Ureter (tissue), 1 donor: ENCODE measurements around the gene CNTNAP2. TPM values are rescaled to one million over a fixed set of nuclear protein-coding genes. Genes with fewer than 3 reads are reported as not detected.

ENCODE experiments used
- DNase-seq: peaks from one replicate; pipeline ENCODE4 v3.0.0-alpha.2; 2020; ENCODE audit warnings: low spot score
- total RNA-seq: library from RNA; stranded (reverse); gene quantifications from one replicate; pipeline ENCODE4 v1.2.4, GENCODE V29; 2023
- donor health status: DM: yes; HTN: yes; CAD: no.

Gene CNTNAP2
- total RNA-seq, 1 donor from 2014 or later, result 0.21 TPM

GRCh38 chr7:147923841-147924240 is 1807.2 kb downstream of the CNTNAP2 start:
- DNase-seq, result no peak

- no peak for DNase-seq
Observed at GRCh38 chr7:147937428-147937827, 1820.8 kb downstream of the CNTNAP2 start.

GRCh38 chr7:147941381-147941780 is 1824.8 kb downstream of the CNTNAP2 start:
- DNase-seq, result no peak

GRCh38 chr7:147944321-147944720 is 1827.7 kb downstream of the CNTNAP2 start:
- DNase-seq, result no peak

- no peak for DNase-seq
Observed at GRCh38 chr7:147952918-147953317, 1836.3 kb downstream of the CNTNAP2 start.

GRCh38 chr7:147968046-147968610 is 1851.5 kb downstream of the CNTNAP2 start:
- no peak for DNase-seq

- DNase-seq, result no peak
Observed at GRCh38 chr7:147971606-147972110, 1855.1 kb downstream of the CNTNAP2 start.

GRCh38 chr7:147978201-147978600 is 1861.6 kb downstream of the CNTNAP2 start:
- no peak for DNase-seq

- DNase-seq, result no peak
Observed at GRCh38 chr7:147978651-147979050, 1862.0 kb downstream of the CNTNAP2 start.

- DNase-seq, result no peak
Observed at GRCh38 chr7:147980826-147981813, 1864.5 kb downstream of the CNTNAP2 start.

GRCh38 chr7:147982307-147982706 is 1865.7 kb downstream of the CNTNAP2 start:
- DNase-seq, result no peak

- DNase-seq, result no peak
Observed at GRCh38 chr7:147984265-147984664, 1867.7 kb downstream of the CNTNAP2 start.

GRCh38 chr7:147990079-147990478 is 1873.5 kb downstream of the CNTNAP2 start:
- no peak for DNase-seq

GRCh38 chr7:147990942-147991341 is 1874.3 kb downstream of the CNTNAP2 start:
- DNase-seq, result no peak

- no peak for DNase-seq
Observed at GRCh38 chr7:147992698-147993097, 1876.1 kb downstream of the CNTNAP2 start.

GRCh38 chr7:147997636-147998035 is 1881.0 kb downstream of the CNTNAP2 start:
- no peak for DNase-seq

GRCh38 chr7:147999962-148000361 is 1883.4 kb downstream of the CNTNAP2 start:
- DNase-seq, result no peak

- no peak for DNase-seq
Observed at GRCh38 chr7:148011753-148012152, 1895.2 kb downstream of the CNTNAP2 start.

GRCh38 chr7:148014001-148014400 is 1897.4 kb downstream of the CNTNAP2 start:
- DNase-seq, result no peak

GRCh38 chr7:148014541-148014940 is 1897.9 kb downstream of the CNTNAP2 start:
- DNase-seq, result no peak

- no peak for DNase-seq
Observed at GRCh38 chr7:148017126-148017525, 1900.5 kb downstream of the CNTNAP2 start.

GRCh38 chr7:148020679-148021078 is 1904.1 kb downstream of the CNTNAP2 start:
- DNase-seq, result no peak

- no peak for DNase-seq
Observed at GRCh38 chr7:148021507-148022045, 1905.0 kb downstream of the CNTNAP2 start.
